ENCODE measurements around the gene CPED1. TPM values are rescaled to one million over a fixed set of nuclear protein-coding genes. Genes with fewer than 3 reads are reported as not detected.

The CPED1 gene
- total RNA-seq, 1 experiment from 2014 or later: 0.44 TPM

DNA sequence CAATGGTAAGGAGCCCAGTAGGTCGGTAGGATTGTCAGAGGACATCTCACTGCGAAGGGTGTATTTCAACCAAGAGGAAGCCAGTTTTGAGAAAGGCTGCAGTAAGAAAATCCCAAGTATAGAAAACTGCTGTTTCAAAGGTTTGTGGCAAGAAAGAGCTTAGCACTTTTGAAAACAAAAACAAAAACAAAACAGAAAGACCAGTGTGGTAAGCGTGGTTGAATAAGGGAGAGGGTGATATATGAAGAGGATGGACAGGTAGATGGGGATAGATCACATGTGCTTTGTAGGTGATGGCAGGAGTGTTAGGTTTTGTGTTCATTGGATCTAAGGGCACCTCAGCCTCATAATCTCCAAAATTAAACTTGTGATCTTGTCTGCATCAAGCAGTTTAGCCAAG, 198.7 kb downstream of the CPED1 start (continued):
- TF ChIP-seq, protein P1, sequence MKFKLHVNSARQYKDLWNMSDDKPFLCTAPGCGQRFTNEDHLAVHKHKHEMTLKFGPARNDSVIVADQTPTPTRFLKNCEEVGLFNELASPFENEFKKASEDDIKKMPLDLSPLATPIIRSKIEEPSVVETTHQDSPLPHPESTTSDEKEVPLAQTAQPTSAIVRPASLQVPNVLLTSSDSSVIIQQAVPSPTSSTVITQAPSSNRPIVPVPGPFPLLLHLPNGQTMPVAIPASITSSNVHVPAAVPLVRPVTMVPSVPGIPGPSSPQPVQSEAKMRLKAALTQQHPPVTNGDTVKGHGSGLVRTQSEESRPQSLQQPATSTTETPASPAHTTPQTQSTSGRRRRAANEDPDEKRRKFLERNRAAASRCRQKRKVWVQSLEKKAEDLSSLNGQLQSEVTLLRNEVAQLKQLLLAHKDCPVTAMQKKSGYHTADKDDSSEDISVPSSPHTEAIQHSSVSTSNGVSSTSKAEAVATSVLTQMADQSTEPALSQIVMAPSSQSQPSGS (CRISPR knock-in tag; IDR thresholded peaks at IDR 0.05; ENCODE audit: borderline replicate concordance, low read depth): no peak

DNA sequence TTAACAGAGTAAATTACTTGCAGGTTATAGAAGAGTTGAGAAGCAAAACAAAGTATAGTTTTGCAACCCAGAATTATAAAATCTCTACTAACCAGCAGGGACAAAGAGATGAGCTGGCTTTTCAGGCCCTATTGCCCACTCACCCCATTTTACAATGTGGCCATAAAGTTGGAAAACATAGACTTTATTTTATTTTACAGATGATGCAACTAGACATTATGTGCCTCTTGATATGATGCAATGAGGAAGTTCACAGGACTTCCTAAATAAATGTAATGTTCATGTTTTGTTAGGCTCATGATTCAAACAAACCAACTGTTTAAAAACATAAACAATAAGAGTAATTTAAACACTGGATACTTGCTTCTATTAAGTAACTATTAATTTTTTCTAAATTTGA, 199.2 kb downstream of the CPED1 start:
- no peaks in the 10 kb centered on the region for H3K4me1 Mint-ChIP-seq
- no peak overlapping the region for H3K4me3 Mint-ChIP-seq
- ChIA-PET CTCF (no interaction called here), POLR2A (no interaction called here)
- H3K27me3 Mint-ChIP-seq (ENCODE audit: low read depth): no peaks in the 10 kb centered on the region; the same call in 1 of the 2 replicates
- ATAC-seq: no peak
- peaks cover 4% of the 10 kb centered on the region for H3K9me3 Mint-ChIP-seq
- no peak overlapping the region for H3K27ac Mint-ChIP-seq
- TF ChIP-seq NFATC4 (CRISPR knock-in tag; IDR thresholded peaks at IDR 0.05) (no peak), CREB1 (CRISPR knock-in tag; IDR thresholded peaks at IDR 0.05) (no peak), ATF1 (CRISPR knock-in tag; IDR thresholded peaks at IDR 0.05) (no peak), NR1H2 (CRISPR knock-in tag; IDR thresholded peaks at IDR 0.05) (no peak)
- TF ChIP-seq, protein P2, sequence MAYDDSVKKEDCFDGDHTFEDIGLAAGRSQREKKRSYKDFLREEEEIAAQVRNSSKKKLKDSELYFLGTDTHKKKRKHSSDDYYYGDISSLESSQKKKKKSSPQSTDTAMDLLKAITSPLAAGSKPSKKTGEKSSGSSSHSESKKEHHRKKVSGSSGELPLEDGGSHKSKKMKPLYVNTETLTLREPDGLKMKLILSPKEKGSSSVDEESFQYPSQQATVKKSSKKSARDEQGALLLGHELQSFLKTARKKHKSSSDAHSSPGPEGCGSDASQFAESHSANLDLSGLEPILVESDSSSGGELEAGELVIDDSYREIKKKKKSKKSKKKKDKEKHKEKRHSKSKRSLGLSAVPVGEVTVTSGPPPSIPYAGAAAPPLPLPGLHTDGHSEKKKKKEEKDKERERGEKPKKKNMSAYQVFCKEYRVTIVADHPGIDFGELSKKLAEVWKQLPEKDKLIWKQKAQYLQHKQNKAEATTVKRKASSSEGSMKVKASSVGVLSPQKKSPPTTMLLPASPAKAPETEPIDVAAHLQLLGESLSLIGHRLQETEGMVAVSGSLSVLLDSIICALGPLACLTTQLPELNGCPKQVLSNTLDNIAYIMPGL (CRISPR knock-in tag; IDR thresholded peaks at IDR 0.05): no peak
- TF ChIP-seq, protein P3, sequence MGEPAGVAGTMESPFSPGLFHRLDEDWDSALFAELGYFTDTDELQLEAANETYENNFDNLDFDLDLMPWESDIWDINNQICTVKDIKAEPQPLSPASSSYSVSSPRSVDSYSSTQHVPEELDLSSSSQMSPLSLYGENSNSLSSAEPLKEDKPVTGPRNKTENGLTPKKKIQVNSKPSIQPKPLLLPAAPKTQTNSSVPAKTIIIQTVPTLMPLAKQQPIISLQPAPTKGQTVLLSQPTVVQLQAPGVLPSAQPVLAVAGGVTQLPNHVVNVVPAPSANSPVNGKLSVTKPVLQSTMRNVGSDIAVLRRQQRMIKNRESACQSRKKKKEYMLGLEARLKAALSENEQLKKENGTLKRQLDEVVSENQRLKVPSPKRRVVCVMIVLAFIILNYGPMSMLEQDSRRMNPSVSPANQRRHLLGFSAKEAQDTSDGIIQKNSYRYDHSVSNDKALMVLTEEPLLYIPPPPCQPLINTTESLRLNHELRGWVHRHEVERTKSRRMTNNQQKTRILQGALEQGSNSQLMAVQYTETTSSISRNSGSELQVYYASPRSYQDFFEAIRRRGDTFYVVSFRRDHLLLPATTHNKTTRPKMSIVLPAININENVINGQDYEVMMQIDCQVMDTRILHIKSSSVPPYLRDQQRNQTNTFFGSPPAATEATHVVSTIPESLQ (CRISPR knock-in tag; IDR thresholded peaks at IDR 0.05): no peak
- TF ChIP-seq, protein P4, sequence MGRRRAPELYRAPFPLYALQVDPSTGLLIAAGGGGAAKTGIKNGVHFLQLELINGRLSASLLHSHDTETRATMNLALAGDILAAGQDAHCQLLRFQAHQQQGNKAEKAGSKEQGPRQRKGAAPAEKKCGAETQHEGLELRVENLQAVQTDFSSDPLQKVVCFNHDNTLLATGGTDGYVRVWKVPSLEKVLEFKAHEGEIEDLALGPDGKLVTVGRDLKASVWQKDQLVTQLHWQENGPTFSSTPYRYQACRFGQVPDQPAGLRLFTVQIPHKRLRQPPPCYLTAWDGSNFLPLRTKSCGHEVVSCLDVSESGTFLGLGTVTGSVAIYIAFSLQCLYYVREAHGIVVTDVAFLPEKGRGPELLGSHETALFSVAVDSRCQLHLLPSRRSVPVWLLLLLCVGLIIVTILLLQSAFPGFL (CRISPR knock-in tag; IDR thresholded peaks at IDR 0.05; ENCODE audit: borderline replicate concordance): no peak
- TF ChIP-seq, protein P1 (CRISPR knock-in tag; IDR thresholded peaks at IDR 0.05; ENCODE audit: borderline replicate concordance, low read depth): no peak
- H3K36me3 Mint-ChIP-seq: no peaks in the 10 kb centered on the region
- no peak for DNase-seq (ENCODE audit: low spot score)

DNA sequence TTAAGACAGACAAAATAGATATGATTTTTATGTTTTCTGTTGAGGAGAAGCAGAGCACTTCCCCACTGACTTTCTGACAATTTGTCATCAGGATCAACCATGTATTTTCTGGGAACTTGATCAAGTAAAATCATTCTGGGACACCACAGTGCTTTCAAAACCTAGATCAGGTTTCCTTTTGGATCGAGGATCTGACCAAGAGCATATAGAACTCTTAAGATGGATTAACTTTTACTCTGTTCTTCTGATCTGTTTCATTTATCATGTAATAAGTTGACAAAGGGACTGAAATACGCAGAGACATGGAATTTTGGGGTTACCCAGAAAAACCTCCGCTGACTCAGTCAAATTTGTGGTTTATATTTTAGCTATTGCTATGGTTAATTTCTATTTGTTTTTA, 204.3 kb downstream of the CPED1 start:
- Mint-ChIP-seq H3K27ac (no peak overlapping the region), H3K27me3 (ENCODE audit: low read depth) (no peaks in the 10 kb centered on the region; the same call in 1 of the 2 replicates), H3K36me3 (no peaks in the 10 kb centered on the region), H3K9me3 (peaks cover 4% of the 10 kb centered on the region), H3K4me3 (no peak overlapping the region), H3K4me1 (no peaks in the 10 kb centered on the region)
- ChIA-PET CTCF (no interaction called here), POLR2A (no interaction called here)
- ATAC-seq (no peak), DNase-seq (ENCODE audit: low spot score) (no peak)
- no peak for TF ChIP-seq TCF7 (CRISPR knock-in tag; IDR thresholded peaks at IDR 0.05; ENCODE audit: low read depth)
- no peak for TF ChIP-seq ESRRA (CRISPR knock-in tag; IDR thresholded peaks at IDR 0.05; ENCODE audit: borderline replicate concordance)
- no peak for TF ChIP-seq JUN (CRISPR knock-in tag; IDR thresholded peaks at IDR 0.05)
- TF ChIP-seq SOX15 (CRISPR knock-in tag; IDR thresholded peaks at IDR 0.05): no peak
- TF ChIP-seq ETV6 (CRISPR knock-in tag; IDR thresholded peaks at IDR 0.05): no peak

DNA sequence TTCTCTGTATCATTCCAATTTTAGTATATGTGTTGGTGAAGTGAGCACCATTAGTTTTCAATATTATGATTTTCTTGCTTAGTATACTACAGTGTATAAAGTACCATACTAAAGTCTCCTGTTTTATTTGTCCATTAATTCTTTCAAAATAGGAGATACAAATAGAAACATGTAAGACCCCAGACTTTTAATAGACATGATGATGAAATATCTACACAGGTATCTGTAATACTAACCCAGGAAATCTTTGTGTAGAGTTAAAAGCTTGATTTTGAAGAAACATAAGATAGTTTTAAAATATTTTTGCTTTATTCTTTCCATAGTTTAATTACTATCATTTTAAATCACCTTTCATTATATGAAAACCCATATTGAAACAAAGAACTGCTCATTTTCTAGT, 206.5 kb downstream of the CPED1 start:
- Mint-ChIP-seq H3K27me3 (ENCODE audit: low read depth) (no peaks in the 10 kb centered on the region), H3K4me3 (no peak overlapping the region), H3K9me3 (no peaks in the 10 kb centered on the region), H3K36me3 (no peaks in the 10 kb centered on the region), H3K27ac (no peak overlapping the region), H3K4me1 (no peaks in the 10 kb centered on the region)
- ATAC-seq: no peak
- ChIA-PET POLR2A (no interaction called here), CTCF (no interaction called here)
- no peak for DNase-seq (ENCODE audit: low spot score)
- TF ChIP-seq MYBL2 (CRISPR knock-in tag; IDR thresholded peaks at IDR 0.05) (no peak), ETV6 (CRISPR knock-in tag; IDR thresholded peaks at IDR 0.05) (no peak), MXD4 (CRISPR knock-in tag; IDR thresholded peaks at IDR 0.05; ENCODE audit: borderline replicate concordance) (no peak), ELF4 (CRISPR knock-in tag; IDR thresholded peaks at IDR 0.05; ENCODE audit: low read depth) (no peak), JAZF1 (CRISPR knock-in tag; IDR thresholded peaks at IDR 0.05) (no peak), ZBTB21 (CRISPR knock-in tag; IDR thresholded peaks at IDR 0.05; ENCODE audit: borderline replicate concordance) (no peak)
- TF ChIP-seq, protein P5, sequence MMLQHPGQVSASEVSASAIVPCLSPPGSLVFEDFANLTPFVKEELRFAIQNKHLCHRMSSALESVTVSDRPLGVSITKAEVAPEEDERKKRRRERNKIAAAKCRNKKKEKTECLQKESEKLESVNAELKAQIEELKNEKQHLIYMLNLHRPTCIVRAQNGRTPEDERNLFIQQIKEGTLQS (CRISPR knock-in tag; conservative IDR thresholded peaks at IDR 0.05): no peak
- TF ChIP-seq, protein P6, sequence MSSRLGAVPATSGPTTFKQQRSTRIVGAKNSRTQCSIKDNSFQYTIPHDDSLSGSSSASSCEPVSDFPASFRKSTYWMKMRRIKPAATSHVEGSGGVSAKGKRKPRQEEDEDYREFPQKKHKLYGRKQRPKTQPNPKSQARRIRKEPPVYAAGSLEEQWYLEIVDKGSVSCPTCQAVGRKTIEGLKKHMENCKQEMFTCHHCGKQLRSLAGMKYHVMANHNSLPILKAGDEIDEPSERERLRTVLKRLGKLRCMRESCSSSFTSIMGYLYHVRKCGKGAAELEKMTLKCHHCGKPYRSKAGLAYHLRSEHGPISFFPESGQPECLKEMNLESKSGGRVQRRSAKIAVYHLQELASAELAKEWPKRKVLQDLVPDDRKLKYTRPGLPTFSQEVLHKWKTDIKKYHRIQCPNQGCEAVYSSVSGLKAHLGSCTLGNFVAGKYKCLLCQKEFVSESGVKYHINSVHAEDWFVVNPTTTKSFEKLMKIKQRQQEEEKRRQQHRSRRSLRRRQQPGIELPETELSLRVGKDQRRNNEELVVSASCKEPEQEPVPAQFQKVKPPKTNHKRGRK (CRISPR knock-in tag; IDR thresholded peaks at IDR 0.05; ENCODE audit: borderline replicate concordance): no peak

Measured in WTC11 (cell line).